HG02763 (cell line): ENCODE results near the gene EFHC1.

Experiments used
- ATAC-seq: cut with Tn5 transposase; IDR thresholded peaks from one replicate; pipeline ENCODE4 v1.9.1; 2021; ENCODE audit warnings: mild to moderate bottlenecking, moderate library complexity; ENCODE audit not compliant: unreplicated experiment

EFHC1 gene

GRCh38 chr6:52500238-52501129, 80.3 kb downstream of the EFHC1 start:
- no peak for ATAC-seq

GRCh38 chr6:52502306-52503029, 82.3 kb downstream of the EFHC1 start:
- no peak for ATAC-seq

GRCh38 chr6:52503323-52503747, 83.2 kb downstream of the EFHC1 start:
- ATAC-seq, result no peak

GRCh38 chr6:52503851-52504781, 84.0 kb downstream of the EFHC1 start:
- ATAC-seq, result no peak

- no peak for ATAC-seq
These were observed 84.6 kb downstream of the EFHC1 start for GRCh38 chr6:52504782-52505136.

GRCh38 chr6:52505726-52506409, 85.7 kb downstream of the EFHC1 start:
- no peak for ATAC-seq

- ATAC-seq, result no peak
These were observed 86.3 kb downstream of the EFHC1 start for GRCh38 chr6:52506476-52506875.

GRCh38 chr6:52507557-52508260, 87.6 kb downstream of the EFHC1 start:
- ATAC-seq, result no peak

GRCh38 chr6:52508261-52508739, 88.2 kb downstream of the EFHC1 start:
- ATAC-seq, result no peak

GRCh38 chr6:52509281-52510212, 89.4 kb downstream of the EFHC1 start:
- ATAC-seq, result no peak

- ATAC-seq, result no peak
These were observed 90.0 kb downstream of the EFHC1 start for GRCh38 chr6:52510213-52510562.

- no peak for ATAC-seq
These were observed 91.0 kb downstream of the EFHC1 start for GRCh38 chr6:52511163-52511562.

- no peak for ATAC-seq
These were observed 91.5 kb downstream of the EFHC1 start for GRCh38 chr6:52511572-52512151.

GRCh38 chr6:52512199-52512598, 92.1 kb downstream of the EFHC1 start:
- ATAC-seq, result no peak

GRCh38 chr6:52513464-52513863, 93.3 kb downstream of the EFHC1 start:
- no peak for ATAC-seq

GRCh38 chr6:52513896-52514295, 93.8 kb downstream of the EFHC1 start:
- ATAC-seq, result no peak

- no peak for ATAC-seq
These were observed 94.4 kb downstream of the EFHC1 start for GRCh38 chr6:52514514-52514913.

- no peak for ATAC-seq
These were observed 95.2 kb downstream of the EFHC1 start for GRCh38 chr6:52515219-52515960.
